Measurements from ENCODE around the gene NXT2. TPM values are rescaled to one million over a fixed set of nuclear protein-coding genes. Genes with fewer than 3 reads are reported as not detected.

NXT2 gene
- total RNA-seq, 2 experiments from 2014 or later, result 19.0 to 24.8 TPM

DNA sequence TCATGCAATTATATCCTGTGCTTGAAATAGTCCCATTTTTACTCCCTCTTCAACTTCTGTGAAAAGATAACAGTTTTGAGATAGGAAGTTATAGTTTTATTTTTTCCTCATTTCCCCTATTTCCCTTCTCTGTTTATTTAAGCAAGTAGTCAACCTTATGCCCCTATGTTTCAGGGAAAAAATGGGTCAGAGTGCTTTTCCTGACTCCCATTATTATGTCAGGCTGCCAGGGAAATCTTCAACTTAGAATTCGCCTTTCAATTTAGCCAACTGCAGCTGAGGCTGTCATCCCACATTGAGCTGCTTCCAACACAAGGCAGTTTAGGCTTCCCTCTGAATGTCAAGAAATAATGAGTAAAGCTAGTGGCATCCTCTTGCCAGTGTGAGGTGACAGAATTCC, 42.3 kb downstream of the NXT2 start:
- ChIA-PET CTCF (ENCODE audit: unreplicated experiment) (no interaction called here), POLR2A (no interaction called here)
- DNase-seq (ENCODE audit: low spot score), result no peak
- Histone ChIP-seq H3K79me2 (ENCODE audit: insufficient read depth, low read depth, low read length) (no peaks in the 10 kb centered on the region), H2AFZ (ENCODE audit: low read length) (no peak overlapping the region), H3K9me2 (ENCODE audit: insufficient read depth, low read length) (no peaks in the 10 kb centered on the region), H3K9me3 (ENCODE audit: low read length) (no peaks in the 10 kb centered on the region), H3K4me1 (ENCODE audit: insufficient read depth, low read length, poor library complexity, severe bottlenecking) (no peaks in the 10 kb centered on the region), H3K27ac (ENCODE audit: low read depth, low read length, poor library complexity, severe bottlenecking) (no peak overlapping the region), H3K4me2 (ENCODE audit: low read length) (no peak overlapping the region), H4K20me1 (ENCODE audit: insufficient read depth, low read length) (no peaks in the 10 kb centered on the region), H3K36me3 (ENCODE audit: insufficient read depth, low read length) (no peaks in the 10 kb centered on the region), H3K4me3 (ENCODE audit: low read depth, low read length, poor library complexity, severe bottlenecking) (no peak overlapping the region)
- TF ChIP-seq, protein P1, sequence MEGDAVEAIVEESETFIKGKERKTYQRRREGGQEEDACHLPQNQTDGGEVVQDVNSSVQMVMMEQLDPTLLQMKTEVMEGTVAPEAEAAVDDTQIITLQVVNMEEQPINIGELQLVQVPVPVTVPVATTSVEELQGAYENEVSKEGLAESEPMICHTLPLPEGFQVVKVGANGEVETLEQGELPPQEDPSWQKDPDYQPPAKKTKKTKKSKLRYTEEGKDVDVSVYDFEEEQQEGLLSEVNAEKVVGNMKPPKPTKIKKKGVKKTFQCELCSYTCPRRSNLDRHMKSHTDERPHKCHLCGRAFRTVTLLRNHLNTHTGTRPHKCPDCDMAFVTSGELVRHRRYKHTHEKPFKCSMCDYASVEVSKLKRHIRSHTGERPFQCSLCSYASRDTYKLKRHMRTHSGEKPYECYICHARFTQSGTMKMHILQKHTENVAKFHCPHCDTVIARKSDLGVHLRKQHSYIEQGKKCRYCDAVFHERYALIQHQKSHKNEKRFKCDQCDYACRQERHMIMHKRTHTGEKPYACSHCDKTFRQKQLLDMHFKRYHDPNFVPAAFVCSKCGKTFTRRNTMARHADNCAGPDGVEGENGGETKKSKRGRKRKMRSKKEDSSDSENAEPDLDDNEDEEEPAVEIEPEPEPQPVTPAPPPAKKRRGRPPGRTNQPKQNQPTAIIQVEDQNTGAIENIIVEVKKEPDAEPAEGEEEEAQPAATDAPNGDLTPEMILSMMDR (conservative IDR thresholded peaks at IDR 0.05; ENCODE audit: low read length), result no peak
- no peak for TF ChIP-seq EZH2phosphoT487 (IDR thresholded peaks at IDR 0.05; ENCODE audit: borderline replicate concordance, low read depth, low read length)
- intact Hi-C loops (cut with micrococcal nuclease; ENCODE audit: unreplicated experiment), result no loop called here
- no TSS peak for BruUV-seq (replicated peaks)

DNA sequence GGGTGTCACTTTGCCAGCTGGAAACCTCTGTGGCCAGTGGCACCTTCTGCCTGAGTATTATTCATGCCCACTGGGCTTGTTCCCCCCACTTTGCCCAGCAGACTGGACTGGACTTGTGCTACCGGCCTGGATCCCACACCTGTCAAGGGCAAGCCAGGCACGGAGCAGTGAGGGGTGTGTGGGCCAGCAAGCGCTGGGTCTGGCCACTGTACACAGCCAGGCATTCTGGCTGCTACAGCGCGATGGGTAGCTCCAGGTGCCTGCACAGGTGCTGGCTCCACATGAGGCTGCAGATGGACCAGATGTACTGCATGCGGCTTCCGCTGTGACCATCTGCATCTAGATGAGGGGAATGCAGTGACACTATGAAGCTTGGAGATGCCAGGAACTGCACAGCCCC, 48.8 kb downstream of the NXT2 start:
- ChIA-PET POLR2A (no interaction called here), CTCF (ENCODE audit: unreplicated experiment) (no interaction called here)
- TF ChIP-seq, protein P1 (conservative IDR thresholded peaks at IDR 0.05; ENCODE audit: low read length), result no peak
- TF ChIP-seq EZH2phosphoT487 (IDR thresholded peaks at IDR 0.05; ENCODE audit: borderline replicate concordance, low read depth, low read length), result no peak
- no peak for DNase-seq (ENCODE audit: low spot score)
- H3K27ac ChIP-seq (ENCODE audit: low read depth, low read length, poor library complexity, severe bottlenecking), result no peak overlapping the region
- BruUV-seq (replicated peaks), result no TSS peak
- no peak overlapping the region for H3K4me3 ChIP-seq (ENCODE audit: low read depth, low read length, poor library complexity, severe bottlenecking)
- H3K4me2 ChIP-seq (ENCODE audit: low read length), result no peak overlapping the region
- no peaks in the 10 kb centered on the region for H3K79me2 ChIP-seq (ENCODE audit: insufficient read depth, low read depth, low read length)
- H2AFZ ChIP-seq (ENCODE audit: low read length), result no peak overlapping the region
- no peaks in the 10 kb centered on the region for H3K9me2 ChIP-seq (ENCODE audit: insufficient read depth, low read length)
- H3K9me3 ChIP-seq (ENCODE audit: low read length), result no peaks in the 10 kb centered on the region
- no peaks in the 10 kb centered on the region for H3K4me1 ChIP-seq (ENCODE audit: insufficient read depth, low read length, poor library complexity, severe bottlenecking)
- intact Hi-C loops (cut with micrococcal nuclease; ENCODE audit: unreplicated experiment), result no loop called here
- no peaks in the 10 kb centered on the region for H3K36me3 ChIP-seq (ENCODE audit: insufficient read depth, low read length)
- H4K20me1 ChIP-seq (ENCODE audit: insufficient read depth, low read length), result no peaks in the 10 kb centered on the region

DNA sequence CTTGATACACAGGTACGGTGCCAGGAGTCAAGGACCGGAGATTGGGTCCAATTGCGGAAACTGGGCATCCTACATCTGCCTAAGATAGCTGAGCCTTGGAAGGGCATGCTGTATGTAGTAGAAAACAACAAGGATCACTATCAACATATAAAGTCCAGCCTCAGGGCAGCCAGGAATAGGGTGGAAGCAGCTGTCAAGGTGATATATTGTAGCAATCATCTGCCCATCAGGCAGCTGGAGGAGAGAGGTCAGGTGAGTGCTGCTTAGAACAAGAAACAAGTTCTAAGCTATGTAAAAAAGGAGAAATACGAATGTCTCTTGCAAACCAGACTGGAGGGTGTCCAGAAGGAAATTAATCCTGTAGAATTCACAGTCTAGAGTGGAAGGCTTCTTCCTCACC, 53.5 kb downstream of the NXT2 start:
- DNase-seq (ENCODE audit: low spot score), result no peak
- no peaks in the 10 kb centered on the region for H4K20me1 ChIP-seq (ENCODE audit: insufficient read depth, low read length)
- no peak overlapping the region for H3K4me2 ChIP-seq (ENCODE audit: low read length)
- no peaks in the 10 kb centered on the region for H3K9me3 ChIP-seq (ENCODE audit: low read length)
- ChIA-PET POLR2A (no interaction called here), CTCF (ENCODE audit: unreplicated experiment) (no interaction called here)
- no peak for TF ChIP-seq EZH2phosphoT487 (IDR thresholded peaks at IDR 0.05; ENCODE audit: borderline replicate concordance, low read depth, low read length)
- TF ChIP-seq, protein P1 (conservative IDR thresholded peaks at IDR 0.05; ENCODE audit: low read length), result no peak
- no peak overlapping the region for H2AFZ ChIP-seq (ENCODE audit: low read length)
- H3K9me2 ChIP-seq (ENCODE audit: insufficient read depth, low read length), result no peaks in the 10 kb centered on the region
- BruUV-seq (replicated peaks), result no TSS peak
- intact Hi-C loops (cut with micrococcal nuclease; ENCODE audit: unreplicated experiment), result no loop called here
- H3K27ac ChIP-seq (ENCODE audit: low read depth, low read length, poor library complexity, severe bottlenecking), result no peak overlapping the region
- H3K4me3 ChIP-seq (ENCODE audit: low read depth, low read length, poor library complexity, severe bottlenecking), result no peak overlapping the region
- H3K79me2 ChIP-seq (ENCODE audit: insufficient read depth, low read depth, low read length), result no peaks in the 10 kb centered on the region
- H3K36me3 ChIP-seq (ENCODE audit: insufficient read depth, low read length), result no peaks in the 10 kb centered on the region
- no peaks in the 10 kb centered on the region for H3K4me1 ChIP-seq (ENCODE audit: insufficient read depth, low read length, poor library complexity, severe bottlenecking)

Other genes starting within 250 kb of the NXT2 start
- not detected in 2 replicates for gene GUCY2F, start 54.8 kb upstream of the NXT2 start, total RNA-seq (2014; rRNA removed; shearing (Covaris generic))
- not detected in 2 replicates for gene GUCY2F, start 54.8 kb upstream of the NXT2 start, total RNA-seq (2022)
- gene KCNE5, start 88.3 kb downstream of the NXT2 start, total RNA-seq (2014; rRNA removed; shearing (Covaris generic)), result 0.59 TPM in 1 of 2 replicates, not detected in the other
- gene KCNE5, start 88.3 kb downstream of the NXT2 start, total RNA-seq (2022), result not detected in 2 replicates
- gene ACSL4, start 196.4 kb downstream of the NXT2 start, total RNA-seq (2014; rRNA removed; shearing (Covaris generic)), result 18.0 and 18.4 TPM in 2 replicates
- 25.2 and 35.4 TPM in 2 replicates for gene ACSL4, start 196.4 kb downstream of the NXT2 start, total RNA-seq (2022)